HepG2 (cell line): Measurements from ENCODE around the gene TRAF5. TPM values are rescaled to one million over a fixed set of nuclear protein-coding genes. Genes with fewer than 3 reads are reported as not detected.
A peak's percentile ranks its signal among the peaks of the same experiment; 100 is the strongest.

Experiments
- DR1 ChIP-seq: sonication (generic); formaldehyde crosslinking; IDR thresholded peaks from 2 replicates; pipeline ENCODE4 v1.8.0; 2021; ENCODE audit warnings: mild to moderate bottlenecking, missing genetic modification reagents, inconsistent platforms
- HMGXB4 ChIP-seq, 2 experiments: sonication (generic) in 1 of 2; formaldehyde crosslinking in 1 of 2; IDR thresholded peaks; 2 replicates each; pipeline versions ENCODE4 v1.4.0 to v1.6.1; 2018 to 2020; ENCODE audit warnings: missing genetic modification reagents in 2 of 2, borderline replicate concordance in 1 of 2, low read depth in 1 of 2, mild to moderate bottlenecking in 1 of 2, missing biosample characterization in 1 of 2
- JUNB ChIP-seq: sonication (generic); formaldehyde crosslinking; IDR thresholded peaks from 2 replicates; pipeline ENCODE4 v1.8.0; 2022; ENCODE audit warnings: missing genetic modification reagents, mild to moderate bottlenecking, borderline replicate concordance
- MED1 ChIP-seq: sonication (generic); formaldehyde crosslinking; IDR thresholded peaks from 2 replicates; pipeline ENCODE4 v1.4.0; 2020; ENCODE audit warnings: missing genetic modification reagents
- MXD4 ChIP-seq: IDR thresholded peaks from 2 replicates; pipeline ENCODE4 v1.6.1; 2016; ENCODE audit warnings: mild to moderate bottlenecking, missing biosample characterization, missing genetic modification reagents
- NCOA2 ChIP-seq: sonication (generic); formaldehyde crosslinking; IDR thresholded peaks from 2 replicates; pipeline ENCODE4 v1.8.0; 2022; ENCODE audit warnings: inconsistent platforms
- SNAPC5 ChIP-seq: sonication (generic); formaldehyde crosslinking; IDR thresholded peaks from 2 replicates; pipeline ENCODE4 v1.8.1; 2023; ENCODE audit warnings: mild to moderate bottlenecking, missing genetic modification reagents, borderline replicate concordance
- SOX6 ChIP-seq, 2 experiments: fragments of 450-650 bp in 1 of 2; sonication (generic) in 1 of 2; formaldehyde crosslinking in 1 of 2; IDR thresholded peaks; 2 replicates each; pipeline versions ENCODE4 v1.4.0 to v1.6.1; 2017 to 2020; ENCODE audit warnings: antibody characterized with exemption in 1 of 2, mild to moderate bottlenecking in 1 of 2, missing genetic modification reagents in 1 of 2
- STAG1 ChIP-seq: sonication (generic); formaldehyde crosslinking; IDR thresholded peaks from 2 replicates; pipeline ENCODE4 v1.4.0; 2020; ENCODE audit warnings: missing genetic modification reagents
- ZFYVE20 ChIP-seq: sonication (generic); formaldehyde crosslinking; IDR thresholded peaks from 2 replicates; pipeline ENCODE4 v1.8.0; 2023; ENCODE audit warnings: low read depth, mild to moderate bottlenecking, moderate library complexity, missing genetic modification reagents, borderline replicate concordance
- ZNF44 ChIP-seq: sonication (generic); formaldehyde crosslinking; IDR thresholded peaks from 2 replicates; pipeline ENCODE4 v1.5.1; 2020; ENCODE audit warnings: mild to moderate bottlenecking, missing genetic modification reagents
- ZNF629 ChIP-seq: sonication (generic); formaldehyde crosslinking; conservative IDR thresholded peaks from 2 replicates; pipeline ENCODE4 v1.5.0; 2020; ENCODE audit warnings: missing genetic modification reagents
- ZNF644 ChIP-seq: IDR thresholded peaks from 2 replicates; pipeline ENCODE4 v1.6.1; 2016; ENCODE audit warnings: low read depth
- ZSCAN31 ChIP-seq: sonication (generic); formaldehyde crosslinking; IDR thresholded peaks from 2 replicates; pipeline ENCODE4 v1.5.0; 2020; ENCODE audit warnings: low read depth, mild to moderate bottlenecking, missing genetic modification reagents
- polyA plus RNA-seq, 8 experiments: library from polyadenylated mRNA; depleted of rRNA in 3 of 8; stranded (reverse) in 7 of 8; unstranded in 1 of 8; fragments of >200 nt; fragmentation: Illumina TruSeq in 4 of 8; extraction: Trizol in 4 of 8; gene quantifications; 2 replicates each; pipeline versions ENCODE4 v1.2.1 to v1.2.3, GENCODE V29; 2011 to 2016; ENCODE audit warnings: low read depth in 4 of 8, missing spikeins in 1 of 8, mixed read lengths in 1 of 8; ENCODE audit not compliant: insufficient read depth in 1 of 8
- total RNA-seq, 5 experiments: library from RNA; depleted of rRNA; stranded (reverse); fragments of >200 nt; fragmentation: Illumina TruSeq; extraction: Trizol; gene quantifications; 2 replicates each; pipeline ENCODE4 v1.2.3, GENCODE V29; 2016; ENCODE audit warnings: low read depth in 1 of 5
- TF ChIP-seq, protein P1 (sequence below): sonication (generic); formaldehyde crosslinking; IDR thresholded peaks from 2 replicates; pipeline ENCODE4 v1.8.0; 2022; ENCODE audit warnings: mild to moderate bottlenecking, missing genetic modification reagents
- TF ChIP-seq, protein P2 (sequence below): sonication (generic); formaldehyde crosslinking; IDR thresholded peaks from 2 replicates; pipeline ENCODE4 v1.5.0; 2020; ENCODE audit warnings: mild to moderate bottlenecking, missing genetic modification reagents, borderline replicate concordance

Gene TRAF5
- total and polyA plus RNA-seq, 2 of the 13 experiments (the other 11 are each of a cell fraction or from before 2014, with no cell fraction given), result 0.27 to 1.6 TPM

- TF ChIP-seq SNAPC5 (CRISPR knock-in tag) (no peak), ZNF44 (CRISPR knock-in tag) (no peak), MXD4 (CRISPR knock-in tag) (no peak), DR1 (CRISPR knock-in tag) (no peak), JUNB (CRISPR knock-in tag) (no peak), SOX6 (IDR thresholded peaks at IDR 0.05) (no peak), SOX6 (CRISPR knock-in tag; IDR thresholded peaks at IDR 0.05) (0 out of 2 replicates have a peak, but pooled peaks have one; percentile 14), HMGXB4 (CRISPR knock-in tag; IDR thresholded peaks at IDR 0.05; ENCODE audit: borderline replicate concordance in 1 of 2, low read depth in 1 of 2) (peak; percentile 43 to 45; a peak in 2 of 4 replicates), MED1 (CRISPR knock-in tag) (peak; percentile 29; the same call in 1 of the 2 replicates), ZNF644 (CRISPR knock-in tag) (peak; percentile 89), STAG1 (CRISPR knock-in tag) (peak; percentile 47), NCOA2 (peak; percentile 57; the same call in 1 of the 2 replicates), ZFYVE20 (CRISPR knock-in tag) (no peak), ZNF629 (no peak), ZSCAN31 (CRISPR knock-in tag) (no peak)
- TF ChIP-seq, protein P1, sequence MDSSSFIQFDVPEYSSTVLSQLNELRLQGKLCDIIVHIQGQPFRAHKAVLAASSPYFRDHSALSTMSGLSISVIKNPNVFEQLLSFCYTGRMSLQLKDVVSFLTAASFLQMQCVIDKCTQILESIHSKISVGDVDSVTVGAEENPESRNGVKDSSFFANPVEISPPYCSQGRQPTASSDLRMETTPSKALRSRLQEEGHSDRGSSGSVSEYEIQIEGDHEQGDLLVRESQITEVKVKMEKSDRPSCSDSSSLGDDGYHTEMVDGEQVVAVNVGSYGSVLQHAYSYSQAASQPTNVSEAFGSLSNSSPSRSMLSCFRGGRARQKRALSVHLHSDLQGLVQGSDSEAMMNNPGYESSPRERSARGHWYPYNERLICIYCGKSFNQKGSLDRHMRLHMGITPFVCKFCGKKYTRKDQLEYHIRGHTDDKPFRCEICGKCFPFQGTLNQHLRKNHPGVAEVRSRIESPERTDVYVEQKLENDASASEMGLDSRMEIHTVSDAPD (CRISPR knock-in tag), result no peak
- TF ChIP-seq, protein P2, sequence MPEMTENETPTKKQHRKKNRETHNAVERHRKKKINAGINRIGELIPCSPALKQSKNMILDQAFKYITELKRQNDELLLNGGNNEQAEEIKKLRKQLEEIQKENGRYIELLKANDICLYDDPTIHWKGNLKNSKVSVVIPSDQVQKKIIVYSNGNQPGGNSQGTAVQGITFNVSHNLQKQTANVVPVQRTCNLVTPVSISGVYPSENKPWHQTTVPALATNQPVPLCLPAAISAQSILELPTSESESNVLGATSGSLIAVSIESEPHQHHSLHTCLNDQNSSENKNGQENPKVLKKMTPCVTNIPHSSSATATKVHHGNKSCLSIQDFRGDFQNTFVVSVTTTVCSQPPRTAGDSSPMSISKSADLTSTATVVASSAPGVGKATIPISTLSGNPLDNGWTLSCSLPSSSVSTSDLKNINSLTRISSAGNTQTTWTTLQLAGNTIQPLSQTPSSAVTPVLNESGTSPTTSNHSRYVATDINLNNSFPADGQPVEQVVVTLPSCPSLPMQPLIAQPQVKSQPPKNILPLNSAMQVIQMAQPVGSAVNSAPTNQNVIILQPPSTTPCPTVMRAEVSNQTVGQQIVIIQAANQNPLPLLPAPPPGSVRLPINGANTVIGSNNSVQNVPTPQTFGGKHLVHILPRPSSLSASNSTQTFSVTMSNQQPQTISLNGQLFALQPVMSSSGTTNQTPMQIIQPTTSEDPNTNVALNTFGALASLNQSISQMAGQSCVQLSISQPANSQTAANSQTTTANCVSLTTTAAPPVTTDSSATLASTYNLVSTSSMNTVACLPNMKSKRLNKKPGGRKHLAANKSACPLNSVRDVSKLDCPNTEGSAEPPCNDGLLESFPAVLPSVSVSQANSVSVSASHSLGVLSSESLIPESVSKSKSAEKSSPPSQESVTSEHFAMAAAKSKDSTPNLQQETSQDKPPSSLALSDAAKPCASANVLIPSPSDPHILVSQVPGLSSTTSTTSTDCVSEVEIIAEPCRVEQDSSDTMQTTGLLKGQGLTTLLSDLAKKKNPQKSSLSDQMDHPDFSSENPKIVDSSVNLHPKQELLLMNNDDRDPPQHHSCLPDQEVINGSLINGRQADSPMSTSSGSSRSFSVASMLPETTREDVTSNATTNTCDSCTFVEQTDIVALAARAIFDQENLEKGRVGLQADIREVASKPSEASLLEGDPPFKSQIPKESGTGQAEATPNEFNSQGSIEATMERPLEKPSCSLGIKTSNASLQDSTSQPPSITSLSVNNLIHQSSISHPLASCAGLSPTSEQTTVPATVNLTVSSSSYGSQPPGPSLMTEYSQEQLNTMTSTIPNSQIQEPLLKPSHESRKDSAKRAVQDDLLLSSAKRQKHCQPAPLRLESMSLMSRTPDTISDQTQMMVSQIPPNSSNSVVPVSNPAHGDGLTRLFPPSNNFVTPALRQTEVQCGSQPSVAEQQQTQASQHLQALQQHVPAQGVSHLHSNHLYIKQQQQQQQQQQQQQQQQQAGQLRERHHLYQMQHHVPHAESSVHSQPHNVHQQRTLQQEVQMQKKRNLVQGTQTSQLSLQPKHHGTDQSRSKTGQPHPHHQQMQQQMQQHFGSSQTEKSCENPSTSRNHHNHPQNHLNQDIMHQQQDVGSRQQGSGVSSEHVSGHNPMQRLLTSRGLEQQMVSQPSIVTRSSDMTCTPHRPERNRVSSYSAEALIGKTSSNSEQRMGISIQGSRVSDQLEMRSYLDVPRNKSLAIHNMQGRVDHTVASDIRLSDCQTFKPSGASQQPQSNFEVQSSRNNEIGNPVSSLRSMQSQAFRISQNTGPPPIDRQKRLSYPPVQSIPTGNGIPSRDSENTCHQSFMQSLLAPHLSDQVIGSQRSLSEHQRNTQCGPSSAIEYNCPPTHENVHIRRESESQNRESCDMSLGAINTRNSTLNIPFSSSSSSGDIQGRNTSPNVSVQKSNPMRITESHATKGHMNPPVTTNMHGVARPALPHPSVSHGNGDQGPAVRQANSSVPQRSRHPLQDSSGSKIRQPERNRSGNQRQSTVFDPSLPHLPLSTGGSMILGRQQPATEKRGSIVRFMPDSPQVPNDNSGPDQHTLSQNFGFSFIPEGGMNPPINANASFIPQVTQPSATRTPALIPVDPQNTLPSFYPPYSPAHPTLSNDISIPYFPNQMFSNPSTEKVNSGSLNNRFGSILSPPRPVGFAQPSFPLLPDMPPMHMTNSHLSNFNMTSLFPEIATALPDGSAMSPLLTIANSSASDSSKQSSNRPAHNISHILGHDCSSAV (CRISPR knock-in tag), result no peak
Measured at GRCh38 chr1:211352985-211353515, 26.4 kb downstream of the TRAF5 start (continued).
